GM12891 (cell line): ENCODE measurements around the gene CST6.

Experiments
- POLR2A ChIP-seq: IDR thresholded peaks from 2 replicates; pipeline ENCODE4 v1.6.1; 2011; ENCODE audit warnings: low read depth, low read length, control low read depth
- POLR2AphosphoS5 ChIP-seq: IDR thresholded peaks from 2 replicates; pipeline ENCODE4 v1.6.1; 2011; ENCODE audit warnings: low read depth, low read length, control low read depth

GRCh38 chr11:66012946-66013761, 1.3 kb downstream of the CST6 start:
- TF ChIP-seq POLR2AphosphoS5 = no peak
- no peak for TF ChIP-seq POLR2A
